Lower leg skin (tissue), 4 donors: ENCODE results near the gene ERC1. TPM values are rescaled to one million over a fixed set of nuclear protein-coding genes. Genes with fewer than 3 reads are reported as not detected.

Experiments
- DNase-seq, 2 donors: peaks; one replicate each; pipeline ENCODE4 v3.0.0-alpha.2; 2019; ENCODE audit warnings: low spot score in 2 of 2
- H3K4me3 ChIP-seq: fragments of 200-600 bp; sonication (generic); 2 replicates; pipeline ENCODE4 v1.5.1; 2017; ENCODE audit warnings: mild to moderate bottlenecking, low read depth; ENCODE audit not compliant: poor library complexity, severe bottlenecking
- POLR2A ChIP-seq, 2 donors: fragments of 450-650 bp; IDR thresholded peaks; one replicate each; pipeline ENCODE4 v1.6.1; 2016 to 2017; ENCODE audit warnings: antibody characterized with exemption in 2 of 2, mild to moderate bottlenecking in 1 of 2, moderate library complexity in 1 of 2
- WGBS, 2 donors: methylation state at CpG; one replicate each; pipeline ENCODE4 v1.1.5; 2018; 5-methylcytosine and 5-hydroxymethylcytosine counted together
- intact Hi-C: fragments of 100-400 bp; cut with DNase I; formaldehyde crosslinking; loops from one replicate; pipeline ENCODE4 v1.15.0; 2023; ENCODE audit warnings: low total_unique reads
- total RNA-seq, 4 donors: library from RNA; depleted of rRNA; stranded (reverse); fragments of >200 nt; gene quantifications; one replicate each; pipeline ENCODE4 v1.1.0, GENCODE V29; 2016
- TF ChIP-seq, protein P1 (sequence below), 3 donors: fragments of 450-650 bp; IDR thresholded peaks; one replicate each; pipeline ENCODE4 v1.5.1; 2016; ENCODE audit warnings: antibody characterized with exemption in 3 of 3, mild to moderate bottlenecking in 3 of 3, moderate library complexity in 2 of 3

The ERC1 gene
- total RNA-seq, 4 donors from 2014 or later, result 22.1 to 42.7 (median 29.7) TPM

DNA sequence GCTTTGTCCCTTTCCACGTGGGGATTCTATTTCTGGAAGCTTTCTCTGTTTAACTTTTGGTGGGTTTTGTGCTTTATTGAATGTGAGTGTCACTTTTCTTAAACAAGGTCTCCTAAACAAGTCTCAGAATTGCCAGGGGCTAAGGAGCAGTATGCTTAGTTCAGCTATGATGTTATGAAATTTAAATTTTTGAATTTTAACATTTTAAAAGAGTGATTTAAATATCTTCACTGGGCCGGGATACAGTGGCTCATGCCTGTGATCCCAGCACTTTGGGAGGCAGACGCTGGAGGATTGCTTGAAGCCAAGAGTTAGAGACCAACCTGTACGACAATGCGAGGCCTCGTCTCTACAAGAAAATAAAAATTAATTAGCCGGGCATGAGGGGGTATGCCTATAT, 276.2 kb downstream of the ERC1 start:
- intact Hi-C loops, result no loop called here
- 92 to 93% methylated on average over 7 of the region's 7 CpGs for WGBS, 2 donors

DNA sequence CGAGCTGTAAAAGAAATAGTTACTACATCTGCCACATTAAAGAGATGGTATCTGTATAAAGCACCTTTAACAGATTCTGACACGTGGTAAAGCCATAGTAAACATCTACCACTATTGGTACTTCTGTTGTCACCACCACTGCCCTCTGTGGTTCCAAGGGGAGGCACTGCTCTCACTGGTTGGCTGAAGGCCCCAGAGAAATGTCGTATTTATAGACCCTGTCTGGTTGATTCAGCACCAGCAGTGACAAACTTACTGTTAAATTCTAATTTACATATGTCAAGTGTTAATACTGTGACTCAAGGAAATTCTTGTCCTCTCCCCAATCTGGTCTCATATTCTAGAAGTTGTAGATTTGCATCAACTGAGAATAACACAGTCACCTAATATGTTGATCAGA, 281.1 kb downstream of the ERC1 start:
- no peak for DNase-seq
- intact Hi-C loops, result no loop called here
- TF ChIP-seq, protein P1, sequence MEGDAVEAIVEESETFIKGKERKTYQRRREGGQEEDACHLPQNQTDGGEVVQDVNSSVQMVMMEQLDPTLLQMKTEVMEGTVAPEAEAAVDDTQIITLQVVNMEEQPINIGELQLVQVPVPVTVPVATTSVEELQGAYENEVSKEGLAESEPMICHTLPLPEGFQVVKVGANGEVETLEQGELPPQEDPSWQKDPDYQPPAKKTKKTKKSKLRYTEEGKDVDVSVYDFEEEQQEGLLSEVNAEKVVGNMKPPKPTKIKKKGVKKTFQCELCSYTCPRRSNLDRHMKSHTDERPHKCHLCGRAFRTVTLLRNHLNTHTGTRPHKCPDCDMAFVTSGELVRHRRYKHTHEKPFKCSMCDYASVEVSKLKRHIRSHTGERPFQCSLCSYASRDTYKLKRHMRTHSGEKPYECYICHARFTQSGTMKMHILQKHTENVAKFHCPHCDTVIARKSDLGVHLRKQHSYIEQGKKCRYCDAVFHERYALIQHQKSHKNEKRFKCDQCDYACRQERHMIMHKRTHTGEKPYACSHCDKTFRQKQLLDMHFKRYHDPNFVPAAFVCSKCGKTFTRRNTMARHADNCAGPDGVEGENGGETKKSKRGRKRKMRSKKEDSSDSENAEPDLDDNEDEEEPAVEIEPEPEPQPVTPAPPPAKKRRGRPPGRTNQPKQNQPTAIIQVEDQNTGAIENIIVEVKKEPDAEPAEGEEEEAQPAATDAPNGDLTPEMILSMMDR (IDR thresholded peaks at IDR 0.05), result no peak
- TF ChIP-seq POLR2A (IDR thresholded peaks at IDR 0.05), result no peak
- WGBS, 2 donors, result 86 to 87% methylated on average over 3 of the region's 3 CpGs
- no peak overlapping the region for H3K4me3 ChIP-seq

More for the DNA sequence above, 276.2 kb downstream of the ERC1 start:
- H3K4me3 ChIP-seq, result no peak overlapping the region
- no peak for DNase-seq
- TF ChIP-seq, protein P1 (IDR thresholded peaks at IDR 0.05), result no peak
- TF ChIP-seq POLR2A (IDR thresholded peaks at IDR 0.05), result no peak

DNA sequence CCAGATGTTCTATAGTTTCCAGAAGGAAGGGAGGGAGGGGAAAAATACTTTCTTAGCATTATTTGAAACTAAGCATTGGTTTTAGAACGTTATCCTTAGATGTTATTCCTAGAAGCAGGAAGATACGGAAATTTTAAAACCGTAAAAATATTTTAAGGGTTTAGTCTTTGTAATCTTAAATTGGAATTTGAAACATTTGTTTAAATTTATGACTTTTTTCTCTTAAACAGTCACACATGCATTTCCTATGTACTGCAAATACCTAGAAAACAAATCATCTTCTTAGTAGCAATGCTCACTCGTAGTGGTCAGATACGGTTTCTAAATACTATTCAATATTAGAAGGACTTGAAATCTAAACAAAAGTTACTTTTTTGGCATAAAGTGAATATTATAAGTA, 282.0 kb downstream of the ERC1 start:
- DNase-seq, result no peak
- no peak overlapping the region for H3K4me3 ChIP-seq
- intact Hi-C loops, result no loop called here
- no peak for TF ChIP-seq POLR2A (IDR thresholded peaks at IDR 0.05)
- TF ChIP-seq, protein P1 (IDR thresholded peaks at IDR 0.05), result no peak
- WGBS, 2 donors, result 90 to 91% methylated on average over 5 of the region's 5 CpGs

GRCh38 chr12:1277905-1278304, 286.9 kb downstream of the ERC1 start:
- no peak for TF ChIP-seq POLR2A (IDR thresholded peaks at IDR 0.05)
- TF ChIP-seq, protein P1 (IDR thresholded peaks at IDR 0.05), result no peak
- no peak for DNase-seq
- no peak overlapping the region for H3K4me3 ChIP-seq
- intact Hi-C loops, result no loop called here
- WGBS, 2 donors, result 76% methylated on average over 4 of the region's 4 CpGs

DNA sequence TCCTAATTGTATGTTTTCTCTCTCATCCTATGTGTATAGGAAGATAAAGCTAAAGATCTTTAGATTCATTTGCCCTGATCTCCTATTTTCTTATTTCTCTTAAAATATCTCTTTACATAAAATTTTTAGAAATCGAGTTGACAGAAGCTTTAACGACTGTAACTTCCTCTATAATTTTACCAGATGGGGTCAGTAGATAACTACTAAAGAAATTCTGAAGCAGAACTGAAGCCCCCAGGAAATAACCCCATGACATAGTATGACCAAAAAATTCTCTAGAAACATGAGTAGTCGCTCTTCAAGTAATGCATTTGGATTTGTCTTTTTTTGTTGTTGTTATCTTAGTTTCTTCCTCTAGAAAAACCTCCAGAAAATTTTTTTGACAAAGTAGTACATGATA, 288.0 kb downstream of the ERC1 start:
- WGBS, 2 donors, result 44 to 45% methylated on average over 3 of the region's 3 CpGs
- TF ChIP-seq, protein P1 (IDR thresholded peaks at IDR 0.05), result no peak
- no peak for TF ChIP-seq POLR2A (IDR thresholded peaks at IDR 0.05)
- H3K4me3 ChIP-seq, result no peak overlapping the region
- intact Hi-C loops, result no loop called here
- no peak for DNase-seq

DNA sequence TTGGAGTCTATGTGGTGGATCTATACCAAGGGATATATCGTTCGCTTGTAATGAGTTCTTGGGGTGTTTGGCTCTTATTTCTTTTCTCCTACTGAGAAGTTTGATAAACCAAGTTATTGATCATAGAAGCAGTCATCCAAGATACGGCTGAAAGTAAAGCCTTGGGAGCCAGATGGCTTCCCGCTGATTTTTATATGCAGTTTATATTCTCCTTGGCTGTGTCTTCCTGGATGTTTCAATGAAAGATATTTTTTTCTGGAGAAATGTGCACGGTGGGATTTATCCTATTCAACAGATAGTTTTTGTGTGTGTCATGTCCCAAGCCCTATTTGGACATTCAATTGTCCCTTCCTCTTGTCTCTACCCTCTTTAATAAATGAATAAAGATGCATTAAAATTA, 289.0 kb downstream of the ERC1 start:
- intact Hi-C loops, result no loop called here
- DNase-seq, result no peak
- no peak overlapping the region for H3K4me3 ChIP-seq
- WGBS, 2 donors, result 89 to 93% methylated on average over 5 of the region's 5 CpGs
- TF ChIP-seq POLR2A (IDR thresholded peaks at IDR 0.05), result no peak
- TF ChIP-seq, protein P1 (IDR thresholded peaks at IDR 0.05), result no peak
